ENCODE results near the gene CREB1.

Gene CREB1

GRCh38 chr2:207503234-207503633 is 26.5 kb upstream of the CREB1 start:
- H4K8ac ChIP-seq (ENCODE audit: low read depth, low read length) = no peak overlapping the region
- H3K27me3 ChIP-seq (ENCODE audit: insufficient read depth, low read length) = no peaks in the 10 kb centered on the region
- no peak overlapping the region for H3K23ac ChIP-seq (ENCODE audit: low read length)
- H3K79me2 ChIP-seq (ENCODE audit: control insufficient read depth, insufficient read depth, low read length, poor library complexity) = no peaks in the 10 kb centered on the region
- no peaks in the 10 kb centered on the region for H3K4me1 ChIP-seq (ENCODE audit: control insufficient read depth in 1 of 2, insufficient read depth in 2 of 2, low read length in 2 of 2)
- H4K91ac ChIP-seq (ENCODE audit: low read depth, low read length) = no peak overlapping the region
- no peak overlapping the region for H3K4me3 ChIP-seq (ENCODE audit: low read depth, low read length)
- H4K12ac ChIP-seq (ENCODE audit: low read depth, low read length) = no peak overlapping the region
- H2AK5ac ChIP-seq (ENCODE audit: low read length) = no peak overlapping the region
- no peak overlapping the region for H2BK12ac ChIP-seq (ENCODE audit: low read length)
- DNase-seq = peak in 1 of 2 donors; percentile 11
- no peak overlapping the region for H3K14ac ChIP-seq (ENCODE audit: low read length)
- no peak overlapping the region for H3K27ac ChIP-seq (ENCODE audit: low read depth, low read length)
- no peaks in the 10 kb centered on the region for H3K36me3 ChIP-seq (ENCODE audit: control insufficient read depth in 1 of 2, insufficient read depth in 2 of 2, low read length in 2 of 2)
- H3K4me2 ChIP-seq (ENCODE audit: low read length) = no peak overlapping the region
- no peak overlapping the region for H3K4ac ChIP-seq (ENCODE audit: low read depth, low read length)
- no peak overlapping the region for H2BK5ac ChIP-seq (ENCODE audit: low read depth, low read length, poor library complexity)
- H3K9ac ChIP-seq (ENCODE audit: low read length) = no peak overlapping the region
- no peak overlapping the region for H2AFZ ChIP-seq (ENCODE audit: insufficient read depth, low read length, poor library complexity)
- H2BK120ac ChIP-seq (ENCODE audit: insufficient read depth, low read length, poor library complexity) = no peak overlapping the region
- H3K9me3 ChIP-seq (ENCODE audit: insufficient read depth, low read depth, low read length) = no peaks in the 10 kb centered on the region
- H3K79me1 ChIP-seq (ENCODE audit: low read length) = no peaks in the 10 kb centered on the region
- WGBS (ENCODE audit: extremely low coverage, insufficient coverage, insufficient read length) = no CpG with 5 or more reads among the region's 5 CpGs
- H3K18ac ChIP-seq (ENCODE audit: low read length) = no peak overlapping the region

- H3K27ac ChIP-seq (ENCODE audit: low read depth, low read length) = no peak overlapping the region
- no peak for DNase-seq
- no peak overlapping the region for H3K14ac ChIP-seq (ENCODE audit: low read length)
- no peak overlapping the region for H3K23ac ChIP-seq (ENCODE audit: low read length)
- no peaks in the 10 kb centered on the region for H3K79me1 ChIP-seq (ENCODE audit: low read length)
- H3K4me3 ChIP-seq (ENCODE audit: low read depth, low read length) = no peak overlapping the region
- no peak overlapping the region for H2AK5ac ChIP-seq (ENCODE audit: low read length)
- H3K36me3 ChIP-seq (ENCODE audit: control insufficient read depth in 1 of 2, insufficient read depth in 2 of 2, low read length in 2 of 2) = no peaks in the 10 kb centered on the region
- H3K4me2 ChIP-seq (ENCODE audit: low read length) = no peak overlapping the region
- no peak overlapping the region for H4K12ac ChIP-seq (ENCODE audit: low read depth, low read length)
- no peak overlapping the region for H2BK5ac ChIP-seq (ENCODE audit: low read depth, low read length, poor library complexity)
- no peak overlapping the region for H3K4ac ChIP-seq (ENCODE audit: low read depth, low read length)
- H3K4me1 ChIP-seq (ENCODE audit: control insufficient read depth in 1 of 2, insufficient read depth in 2 of 2, low read length in 2 of 2) = no peaks in the 10 kb centered on the region
- WGBS (ENCODE audit: extremely low coverage, insufficient coverage, insufficient read length) = no CpG with 5 or more reads among the region's 11 CpGs
- no peak overlapping the region for H2AFZ ChIP-seq (ENCODE audit: insufficient read depth, low read length, poor library complexity)
- H3K9me3 ChIP-seq (ENCODE audit: insufficient read depth, low read depth, low read length) = no peaks in the 10 kb centered on the region
- H2BK12ac ChIP-seq (ENCODE audit: low read length) = no peak overlapping the region
- H3K9ac ChIP-seq (ENCODE audit: low read length) = no peak overlapping the region
- no peaks in the 10 kb centered on the region for H3K79me2 ChIP-seq (ENCODE audit: control insufficient read depth, insufficient read depth, low read length, poor library complexity)
- no peak overlapping the region for H3K18ac ChIP-seq (ENCODE audit: low read length)
- H4K8ac ChIP-seq (ENCODE audit: low read depth, low read length) = no peak overlapping the region
- H3K27me3 ChIP-seq (ENCODE audit: insufficient read depth, low read length) = no peaks in the 10 kb centered on the region
- no peak overlapping the region for H4K91ac ChIP-seq (ENCODE audit: low read depth, low read length)
- no peak overlapping the region for H2BK120ac ChIP-seq (ENCODE audit: insufficient read depth, low read length, poor library complexity)
These were observed 25.1 kb upstream of the CREB1 start for GRCh38 chr2:207504513-207505170.

DNA sequence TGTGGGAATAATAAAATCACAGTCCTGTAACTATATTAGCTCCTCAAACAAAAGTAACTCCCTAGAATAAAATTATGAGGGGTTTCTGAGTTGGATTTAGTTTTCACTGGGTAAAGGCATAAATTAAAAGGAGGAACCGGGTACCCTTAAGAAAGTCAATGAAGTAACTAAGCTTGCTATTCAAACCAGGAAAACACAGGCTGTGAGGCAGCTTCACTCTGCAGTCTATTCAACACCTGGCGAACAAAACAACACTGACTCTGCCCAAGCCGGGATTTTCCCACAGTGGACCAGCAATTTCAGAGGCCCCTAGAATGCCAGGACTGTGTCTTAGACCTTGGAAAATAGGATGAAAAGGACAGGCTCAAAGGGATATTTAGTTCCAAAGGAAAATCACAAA is 24.6 kb upstream of the CREB1 start:
- no peak for DNase-seq
- no CpG with 5 or more reads among the region's 3 CpGs for WGBS (ENCODE audit: extremely low coverage, insufficient coverage, insufficient read length)
- no peak overlapping the region for H2AK5ac ChIP-seq (ENCODE audit: low read length)
- H2AFZ ChIP-seq (ENCODE audit: insufficient read depth, low read length, poor library complexity) = no peak overlapping the region
- no peak overlapping the region for H3K27ac ChIP-seq (ENCODE audit: low read depth, low read length)
- no peak overlapping the region for H2BK12ac ChIP-seq (ENCODE audit: low read length)
- H3K9me3 ChIP-seq (ENCODE audit: insufficient read depth, low read depth, low read length) = no peaks in the 10 kb centered on the region
- no peak overlapping the region for H3K23ac ChIP-seq (ENCODE audit: low read length)
- H3K4ac ChIP-seq (ENCODE audit: low read depth, low read length) = no peak overlapping the region
- H3K4me2 ChIP-seq (ENCODE audit: low read length) = no peak overlapping the region
- H2BK5ac ChIP-seq (ENCODE audit: low read depth, low read length, poor library complexity) = no peak overlapping the region
- no peak overlapping the region for H3K9ac ChIP-seq (ENCODE audit: low read length)
- no peak overlapping the region for H3K18ac ChIP-seq (ENCODE audit: low read length)
- H4K12ac ChIP-seq (ENCODE audit: low read depth, low read length) = no peak overlapping the region
- no peaks in the 10 kb centered on the region for H3K79me2 ChIP-seq (ENCODE audit: control insufficient read depth, insufficient read depth, low read length, poor library complexity)
- H3K4me3 ChIP-seq (ENCODE audit: low read depth, low read length) = no peak overlapping the region
- H3K4me1 ChIP-seq (ENCODE audit: control insufficient read depth in 1 of 2, insufficient read depth in 2 of 2, low read length in 2 of 2) = no peaks in the 10 kb centered on the region
- no peaks in the 10 kb centered on the region for H3K79me1 ChIP-seq (ENCODE audit: low read length)
- no peaks in the 10 kb centered on the region for H3K27me3 ChIP-seq (ENCODE audit: insufficient read depth, low read length)
- H4K91ac ChIP-seq (ENCODE audit: low read depth, low read length) = no peak overlapping the region
- no peak overlapping the region for H3K14ac ChIP-seq (ENCODE audit: low read length)
- H2BK120ac ChIP-seq (ENCODE audit: insufficient read depth, low read length, poor library complexity) = no peak overlapping the region
- no peaks in the 10 kb centered on the region for H3K36me3 ChIP-seq (ENCODE audit: control insufficient read depth in 1 of 2, insufficient read depth in 2 of 2, low read length in 2 of 2)
- H4K8ac ChIP-seq (ENCODE audit: low read depth, low read length) = no peak overlapping the region

DNA sequence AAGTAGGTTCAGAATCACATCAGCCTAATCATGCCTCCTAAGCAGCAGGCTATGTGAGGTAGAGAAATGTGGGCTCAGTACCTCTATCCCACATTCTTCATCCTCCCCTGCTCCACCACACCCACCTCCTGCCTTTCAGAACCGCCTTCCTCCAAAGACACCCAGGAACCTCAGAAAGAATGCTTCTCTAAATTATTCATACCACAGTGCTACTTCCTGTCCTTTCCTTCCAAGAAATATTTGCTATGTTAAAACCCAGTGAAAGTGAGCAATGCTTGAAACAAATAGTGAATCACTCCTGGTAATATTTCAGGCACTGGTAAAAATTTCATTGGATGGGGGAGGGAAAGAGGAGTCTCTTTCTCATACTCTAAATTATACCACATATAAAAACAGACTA is 24.0 kb upstream of the CREB1 start:
- no peak overlapping the region for H3K18ac ChIP-seq (ENCODE audit: low read length)
- H2BK12ac ChIP-seq (ENCODE audit: low read length) = no peak overlapping the region
- H4K91ac ChIP-seq (ENCODE audit: low read depth, low read length) = no peak overlapping the region
- no CpG with 5 or more reads among the region's 1 CpG for WGBS (ENCODE audit: extremely low coverage, insufficient coverage, insufficient read length)
- no peak overlapping the region for H4K12ac ChIP-seq (ENCODE audit: low read depth, low read length)
- no peaks in the 10 kb centered on the region for H3K27me3 ChIP-seq (ENCODE audit: insufficient read depth, low read length)
- no peak overlapping the region for H2AK5ac ChIP-seq (ENCODE audit: low read length)
- no peaks in the 10 kb centered on the region for H3K4me1 ChIP-seq (ENCODE audit: control insufficient read depth in 1 of 2, insufficient read depth in 2 of 2, low read length in 2 of 2)
- no peak overlapping the region for H3K23ac ChIP-seq (ENCODE audit: low read length)
- no peaks in the 10 kb centered on the region for H3K79me2 ChIP-seq (ENCODE audit: control insufficient read depth, insufficient read depth, low read length, poor library complexity)
- DNase-seq = peak in 1 of 2 donors; percentile 38
- no peak overlapping the region for H3K9ac ChIP-seq (ENCODE audit: low read length)
- H4K8ac ChIP-seq (ENCODE audit: low read depth, low read length) = no peak overlapping the region
- H3K4ac ChIP-seq (ENCODE audit: low read depth, low read length) = no peak overlapping the region
- no peaks in the 10 kb centered on the region for H3K36me3 ChIP-seq (ENCODE audit: control insufficient read depth in 1 of 2, insufficient read depth in 2 of 2, low read length in 2 of 2)
- H3K27ac ChIP-seq (ENCODE audit: low read depth, low read length) = no peak overlapping the region
- no peaks in the 10 kb centered on the region for H3K9me3 ChIP-seq (ENCODE audit: insufficient read depth, low read depth, low read length)
- H2AFZ ChIP-seq (ENCODE audit: insufficient read depth, low read length, poor library complexity) = no peak overlapping the region
- H3K14ac ChIP-seq (ENCODE audit: low read length) = no peak overlapping the region
- H2BK120ac ChIP-seq (ENCODE audit: insufficient read depth, low read length, poor library complexity) = no peak overlapping the region
- no peaks in the 10 kb centered on the region for H3K79me1 ChIP-seq (ENCODE audit: low read length)
- H2BK5ac ChIP-seq (ENCODE audit: low read depth, low read length, poor library complexity) = no peak overlapping the region
- H3K4me2 ChIP-seq (ENCODE audit: low read length) = no peak overlapping the region
- H3K4me3 ChIP-seq (ENCODE audit: low read depth, low read length) = no peak overlapping the region
